Ramos (cell line): ENCODE results near the gene HSD3B7.

Experiments used
- in situ Hi-C: fragments of 300-500 bp; cut with MboI; formaldehyde crosslinking; loops from one replicate; pipeline ENCODE4 v1.14.3; 2022; ENCODE audit warnings: low sequenced_read_pairs; ENCODE audit not compliant: unreplicated experiment

The HSD3B7 gene

GRCh38 chr16:30980023-30980371, 5.0 kb upstream of the HSD3B7 start:
- in situ Hi-C loops, result loop anchor here (25.0 kb wide), 1 partner anchor 457 kb away; the partner anchor contains the start of genes COX6A2 and ZNF843

- in situ Hi-C loops, result loop anchor here (25.0 kb wide), 1 partner anchor 457 kb away; the partner anchor contains the start of genes COX6A2 and ZNF843
Measured at GRCh38 chr16:30980434-30980833, 4.6 kb upstream of the HSD3B7 start.

GRCh38 chr16:30980959-30981358, 4.0 kb upstream of the HSD3B7 start:
- in situ Hi-C loops, result loop anchor here (25.0 kb wide), 1 partner anchor 456 kb away; the partner anchor contains the start of genes COX6A2 and ZNF843

GRCh38 chr16:30982548-30983288, 2.3 kb upstream of the HSD3B7 start:
- in situ Hi-C loops, result loop anchor here (25.0 kb wide), 1 partner anchor 455 kb away; the partner anchor contains the start of genes COX6A2 and ZNF843

GRCh38 chr16:30983289-30983889, 1.6 kb upstream of the HSD3B7 start:
- in situ Hi-C loops, result loop anchor here (25.0 kb wide), 1 partner anchor 454 kb away; the partner anchor contains the start of genes COX6A2 and ZNF843

GRCh38 chr16:30983898-30984610, 953 bp upstream of the HSD3B7 start:
- in situ Hi-C loops, result loop anchor here (25.0 kb wide), 1 partner anchor 453 kb away; the partner anchor contains the start of genes COX6A2 and ZNF843

GRCh38 chr16:30985401-30986128, 558 bp downstream of the HSD3B7 start:
- in situ Hi-C loops, result loop anchor here (25.0 kb wide), 1 partner anchor 452 kb away; the partner anchor contains the start of genes COX6A2 and ZNF843

GRCh38 chr16:30986129-30986991, 1.4 kb downstream of the HSD3B7 start:
- in situ Hi-C loops, result loop anchor here (25.0 kb wide), 1 partner anchor 451 kb away; the partner anchor contains the start of genes COX6A2 and ZNF843

GRCh38 chr16:30987581-30988190, 2.7 kb downstream of the HSD3B7 start:
- in situ Hi-C loops, result loop anchor here (25.0 kb wide), 1 partner anchor 450 kb away; the partner anchor contains the start of genes COX6A2 and ZNF843

- in situ Hi-C loops, result loop anchor here (25.0 kb wide), 1 partner anchor 448 kb away; the partner anchor contains the start of genes COX6A2 and ZNF843
Measured at GRCh38 chr16:30989469-30990047, 4.6 kb downstream of the HSD3B7 start.

GRCh38 chr16:30990105-30990504, 5.1 kb downstream of the HSD3B7 start:
- in situ Hi-C loops, result loop anchor here (25.0 kb wide), 1 partner anchor 447 kb away; the partner anchor contains the start of genes COX6A2 and ZNF843

GRCh38 chr16:30991052-30991451, 6.0 kb downstream of the HSD3B7 start:
- in situ Hi-C loops, result loop anchor here (25.0 kb wide), 1 partner anchor 446 kb away; the partner anchor contains the start of genes COX6A2 and ZNF843

- in situ Hi-C loops, result loop anchor here (25.0 kb wide), 1 partner anchor 445 kb away; the partner anchor contains the start of genes COX6A2 and ZNF843
Measured at GRCh38 chr16:30992276-30992780, 7.3 kb downstream of the HSD3B7 start.

- in situ Hi-C loops, result loop anchor here (25.0 kb wide), 1 partner anchor 444 kb away; the partner anchor contains the start of genes COX6A2 and ZNF843
Measured at GRCh38 chr16:30992931-30993816, 8.2 kb downstream of the HSD3B7 start.

- in situ Hi-C loops, result loop anchor here (25.0 kb wide), 1 partner anchor 441 kb away; the partner anchor contains the start of genes COX6A2 and ZNF843
Measured at GRCh38 chr16:30995927-30996323, 10.9 kb downstream of the HSD3B7 start.

- in situ Hi-C loops, result loop anchor here (25.0 kb wide), 1 partner anchor 441 kb away; the partner anchor contains the start of genes COX6A2 and ZNF843
Measured at GRCh38 chr16:30996324-30996984, 11.4 kb downstream of the HSD3B7 start.
